MCF 10A (cell line): ENCODE results near the gene ZNF132. TPM values are rescaled to one million over a fixed set of nuclear protein-coding genes. Genes with fewer than 3 reads are reported as not detected.

Experiments
- BruUV-seq: library from RNA; stranded (reverse); fragments of 400-500 nt; replicated peaks from 2 replicates; lab custom pipeline; 2021; lab: Mats Ljungman, UMichigan
- CTCF ChIA-PET: fragments of 300-600 bp; sonication (Branson Sonifier 250); formaldehyde crosslinking; extraction: SDS; loops from one replicate; lab custom pipeline; 2021; ENCODE audit warnings: antibody characterized with exemption, inconsistent platforms; lab: Yijun Ruan, JAX
- POLR2A ChIA-PET: fragments of 300-600, 350-650 bp; sonication (Branson Sonifier 250); formaldehyde crosslinking; extraction: SDS; loops from one replicate; lab custom pipeline; 2020; ENCODE audit warnings: antibody characterized with exemption, inconsistent platforms; lab: Yijun Ruan, JAX
- DNase-seq: peaks from one replicate; pipeline ENCODE4 v3.0.0-alpha.2; 2018; ENCODE audit not compliant: unreplicated experiment
- H3K27ac Mint-ChIP-seq: one replicate; pipeline ENCODE4 v1.8.0; 2022; ENCODE audit warnings: mild to moderate bottlenecking, low read depth, mixed read lengths; ENCODE audit not compliant: unreplicated experiment
- H3K27me3 Mint-ChIP-seq: one replicate; pipeline ENCODE4 v1.8.0; 2022; ENCODE audit warnings: mixed read lengths; ENCODE audit not compliant: insufficient read depth, unreplicated experiment
- H3K36me3 Mint-ChIP-seq: one replicate; pipeline ENCODE4 v1.8.0; 2022; ENCODE audit warnings: mild to moderate bottlenecking, moderate library complexity, mixed read lengths; ENCODE audit not compliant: insufficient read depth, unreplicated experiment
- H3K4me1 Mint-ChIP-seq: one replicate; pipeline ENCODE4 v1.8.0; 2022; ENCODE audit warnings: mixed read lengths; ENCODE audit not compliant: insufficient read depth, unreplicated experiment
- H3K4me3 Mint-ChIP-seq: one replicate; pipeline ENCODE4 v1.8.0; 2022; ENCODE audit warnings: mild to moderate bottlenecking, moderate library complexity, mixed read lengths; ENCODE audit not compliant: unreplicated experiment
- H3K9me3 Mint-ChIP-seq: one replicate; pipeline ENCODE4 v1.8.0; 2022; ENCODE audit warnings: mixed read lengths; ENCODE audit not compliant: unreplicated experiment
- CTCF ChIP-seq: fragments of 200-600 bp; IDR thresholded peaks from one replicate; pipeline ENCODE4 v1.8.0; 2022; ENCODE audit warnings: antibody characterized with exemption, mild to moderate bottlenecking; ENCODE audit not compliant: unreplicated experiment
- intact Hi-C: fragments of 100-400 bp; cut with micrococcal nuclease; formaldehyde crosslinking; loops from 2 replicates; pipeline ENCODE4 v1.14.1; 2022
- total RNA-seq: library from RNA; stranded (reverse); gene quantifications from 2 replicates; pipeline ENCODE4 v1.2.3, GENCODE V29; 2022

The ZNF132 gene
- total RNA-seq, 1 experiment from 2014 or later: not detected

- Mint-ChIP-seq H3K4me3 (no peak overlapping the region), H3K4me1 (no peaks in the 10 kb centered on the region), H3K27ac (no peak overlapping the region), H3K9me3 (no peaks in the 10 kb centered on the region), H3K36me3 (peaks cover 67% of the 10 kb centered on the region), H3K27me3 (no peaks in the 10 kb centered on the region)
- ChIA-PET CTCF (interaction anchor here (0.6 to 2.1 kb wide), 2 partner anchors 10 to 1322 kb away, joined by 3 to 6 read pairs; no protein-coding TSS in a partner anchor), POLR2A (interaction anchor here (0.6 kb wide), 1 partner anchor 10 kb away, joined by 4 read pairs; no protein-coding TSS in a partner anchor)
- intact Hi-C loops: no loop called here
- TF ChIP-seq CTCF: no peak
- no peak for DNase-seq
- BruUV-seq: no TSS peak
These were observed 23.3 kb downstream of the ZNF132 start for GRCh38 chr19:58416604-58417003.

- H3K36me3 Mint-ChIP-seq: peaks cover 33% of the 10 kb centered on the region
- DNase-seq: peak; percentile 41
- H3K9me3 Mint-ChIP-seq: no peaks in the 10 kb centered on the region
- peak overlapping the region; percentile 81 for H3K4me3 Mint-ChIP-seq
- intact Hi-C loops: loop anchor here (5.0 kb wide), 1 partner anchor 43 kb away; the partner anchor contains the start of gene ZNF324B
- BruUV-seq: no TSS peak
- peaks cover 26% of the 10 kb centered on the region for H3K4me1 Mint-ChIP-seq
- H3K27ac Mint-ChIP-seq: peak overlapping the region; percentile 95
- no peak for TF ChIP-seq CTCF
- no peaks in the 10 kb centered on the region for H3K27me3 Mint-ChIP-seq
- POLR2A ChIA-PET: interaction anchor here (0.7 to 2.7 kb wide), 29 partner anchors 9 to 167 kb away, joined by 3 to 24 read pairs (median 4); partner anchors contain the start of genes TRIM28, ZBTB45, ZNF324B and ZNF446
- CTCF ChIA-PET: interaction anchor here (0.7 kb wide), 1 partner anchor 944 kb away, joined by 4 read pairs; no protein-coding TSS in a partner anchor
These were observed 30.8 kb downstream of the ZNF132 start for GRCh38 chr19:58409010-58409790.

- no peak for TF ChIP-seq CTCF
- CTCF ChIA-PET: interaction anchor here (0.7 to 2.1 kb wide), 2 partner anchors 9 to 943 kb away, joined by 4 to 6 read pairs; no protein-coding TSS in a partner anchor
- intact Hi-C loops: loop anchor here (1.0 to 5.0 kb wide), 2 partner anchors 44 to 58 kb away; partner anchors contain the start of gene ZNF324B
- Mint-ChIP-seq H3K4me1 (peaks cover 26% of the 10 kb centered on the region), H3K9me3 (no peaks in the 10 kb centered on the region), H3K27ac (peak within 1 kb of the TSS; percentile 95), H3K4me3 (peak within 1 kb of the TSS; percentile 81), H3K27me3 (no peaks in the 10 kb centered on the region), H3K36me3 (peaks cover 26% of the 10 kb centered on the region)
- POLR2A ChIA-PET: interaction anchor here (0.6 to 2.7 kb wide), 30 partner anchors 10 to 590 kb away, joined by 3 to 24 read pairs (median 3); partner anchors contain the start of genes MZF1, TRIM28, ZBTB45 and ZNF324B
- DNase-seq: peak; percentile 96
- no TSS peak for BruUV-seq
These were observed 31.6 kb downstream of the ZNF132 start, which contains the start of gene ZNF584 for GRCh38 chr19:58408152-58409009. Gene ZNF584, plus strand, starts transcription at chr19:58408649. Its CDS starts 499 bp downstream, at chr19:58409148.
